K562 (cell line): ENCODE data around the gene PRTFDC1. TPM values are rescaled to one million over a fixed set of nuclear protein-coding genes. Genes with fewer than 3 reads are reported as not detected.

Experiments used
- ATAC-seq: fragments of 200-7000 bp; cut with Tn5 transposase; 3 replicates; pipeline ENCODE4 v1.9.1; 2020; ENCODE audit warnings: moderate library complexity
- BruUV-seq: library from RNA; stranded (reverse); fragments of 400-500 nt; replicated peaks from 2 replicates; lab custom pipeline; 2021; lab: Mats Ljungman, UMichigan
- CTCF ChIA-PET: fragments of 300-600 bp; formaldehyde crosslinking; extraction: SDS; loops from one replicate; lab custom pipeline; 2021; ENCODE audit warnings: low intra/inter-chr PET ratio; lab: Yijun Ruan, JAX
- POLR2A ChIA-PET: fragments of 300-600, 350-650 bp; sonication (Branson Sonifier 250); formaldehyde crosslinking; extraction: SDS; loops from one replicate; lab custom pipeline; 2021; ENCODE audit warnings: antibody characterized with exemption, inconsistent platforms; lab: Yijun Ruan, JAX
- DNase-seq, 4 experiments: peaks; one replicate each; pipeline versions ENCODE4 v3.0.0 to v3.0.0-alpha.2; 2011 to 2018; ENCODE audit warnings: low spot score in 3 of 4, mixed read lengths in 3 of 4; ENCODE audit errors: extremely low read depth in 1 of 4
- FAIRE-seq: peaks from 2 replicates; lab custom pipeline; 2011; peaks lifted over from hg19 to GRCh38; lab: Jason Lieb, UNC
- H2AFZ ChIP-seq: 2 replicates; pipeline ENCODE4 v1.6.0; 2011; ENCODE audit warnings: low read depth, low read length, control low read depth, inconsistent platforms
- H3K27ac ChIP-seq: fragments of 200-600 bp; 3 replicates; pipeline ENCODE4 v1.8.0; 2011; ENCODE audit warnings: low read depth, mild to moderate bottlenecking, control low read depth, inconsistent platforms, low read length, moderate library complexity, mixed read lengths; ENCODE audit errors: extremely low read depth
- H3K27me3 ChIP-seq, 2 experiments: fragments of 300-600 bp in 1 of 2; 2 replicates in 1 of 2; 3 replicates in 1 of 2; pipeline versions ENCODE4 v1.6.0 to v1.8.0; 2011; ENCODE audit warnings: inconsistent platforms in 2 of 2, low read length in 2 of 2, mild to moderate bottlenecking in 1 of 2, mixed read lengths in 1 of 2, moderate library complexity in 1 of 2; ENCODE audit not compliant: control insufficient read depth in 2 of 2, insufficient read depth in 2 of 2
- H3K36me3 ChIP-seq: fragments of 300-600 bp; 3 replicates; pipeline ENCODE4 v1.8.0; 2011; ENCODE audit warnings: mild to moderate bottlenecking, low read length, inconsistent platforms; ENCODE audit not compliant: control insufficient read depth, insufficient read depth
- H3K4me1 ChIP-seq, 2 experiments: fragments of 200-600 bp in 1 of 2; replicated peaks in 1 of 2; 2 replicates in 1 of 2; 3 replicates in 1 of 2; pipeline versions ENCODE4 v1.5.1 to v1.8.0; 2011; ENCODE audit warnings: inconsistent platforms in 2 of 2, low read length in 2 of 2, mild to moderate bottlenecking in 1 of 2, mixed read lengths in 1 of 2, moderate library complexity in 1 of 2; ENCODE audit not compliant: control insufficient read depth in 2 of 2, insufficient read depth in 2 of 2
- H3K4me2 ChIP-seq: 2 replicates; pipeline ENCODE4 v1.6.1; 2011; ENCODE audit warnings: low read length, control low read depth, inconsistent platforms, mixed read lengths; ENCODE audit not compliant: insufficient read depth
- H3K4me3 ChIP-seq: fragments of 200-600 bp; sonication (generic), shearing (Covaris generic); 2 replicates; pipeline ENCODE4 v1.5.1; 2016; ENCODE audit warnings: control low read depth, inconsistent platforms
- H3K79me2 ChIP-seq: fragments of 200-600 bp; 3 replicates; pipeline ENCODE4 v1.8.0; 2011; ENCODE audit warnings: low read length, inconsistent platforms; ENCODE audit not compliant: control insufficient read depth, insufficient read depth
- H3K9ac ChIP-seq, 2 experiments: 2 replicates each; pipeline versions ENCODE4 v1.6.0 to v1.6.1; 2011; ENCODE audit warnings: low read depth in 2 of 2, low read length in 2 of 2, control low read depth in 1 of 2, inconsistent platforms in 1 of 2, mild to moderate bottlenecking in 1 of 2, mixed read lengths in 1 of 2; ENCODE audit not compliant: insufficient read depth in 1 of 2
- H3K9me1 ChIP-seq: one replicate; pipeline ENCODE4 v1.6.0; 2011; ENCODE audit warnings: inconsistent platforms, mild to moderate bottlenecking, low read length, moderate library complexity; ENCODE audit not compliant: control insufficient read depth, insufficient read depth
- H3K9me3 ChIP-seq: replicated peaks from 2 replicates; pipeline ENCODE4 v1.5.1; 2011; ENCODE audit warnings: low read depth, low read length, inconsistent platforms; ENCODE audit not compliant: control insufficient read depth, insufficient read depth
- H4K20me1 ChIP-seq: replicated peaks from 2 replicates; pipeline ENCODE4 v1.6.1; 2011; ENCODE audit warnings: low read length, inconsistent platforms, mixed read lengths; ENCODE audit not compliant: control insufficient read depth, insufficient read depth
- ASH1L ChIP-seq: fragments of 450-650 bp; IDR thresholded peaks from 2 replicates; pipeline ENCODE4 v1.6.1; 2018; ENCODE audit warnings: borderline replicate concordance, mild to moderate bottlenecking, low read depth; ENCODE audit not compliant: partially characterized antibody
- ATF1 ChIP-seq, 2 experiments: fragments of 450-650 bp in 1 of 2; IDR thresholded peaks; 2 replicates each; pipeline ENCODE4 v1.6.1; 2016; ENCODE audit warnings: missing compliant biosample characterization in 1 of 2, missing genetic modification characterization in 1 of 2
- DEAF1 ChIP-seq: fragments of 450-650 bp; formaldehyde crosslinking; IDR thresholded peaks from 2 replicates; pipeline ENCODE4 v1.4.0; 2020; ENCODE audit warnings: mild to moderate bottlenecking, moderate library complexity
- GATA2 ChIP-seq: sonication (generic); formaldehyde crosslinking; IDR thresholded peaks from 2 replicates; pipeline ENCODE4 v1.4.0; 2020; ENCODE audit warnings: mild to moderate bottlenecking, missing genetic modification reagents
- MXI1 ChIP-seq: IDR thresholded peaks from 2 replicates; pipeline ENCODE4 v1.6.1; 2011; ENCODE audit warnings: low read depth, mild to moderate bottlenecking, improper control_type of control experiment, low read length
- PBX2 ChIP-seq, 2 experiments: IDR thresholded peaks in 1 of 2; conservative IDR thresholded peaks in 1 of 2; 2 replicates each; pipeline ENCODE4 v1.6.1; 2016; ENCODE audit warnings: low read depth in 2 of 2, mild to moderate bottlenecking in 1 of 2, missing compliant biosample characterization in 1 of 2, missing genetic modification characterization in 1 of 2, moderate library complexity in 1 of 2
- ZBTB12 ChIP-seq: fragments of 250-450 bp; sonication (Bioruptor Pico); IDR thresholded peaks from 2 replicates; pipeline ENCODE4 v1.4.0; 2020
- ZNF436 ChIP-seq: fragments of 250-450, 450-650 bp; sonication (Bioruptor Pico); formaldehyde crosslinking; IDR thresholded peaks from 2 replicates; pipeline ENCODE4 v1.7.0; 2020; ENCODE audit warnings: mild to moderate bottlenecking
- WGBS: fragments of 100-300 bp; shearing (Covaris generic); methylation state at CpG from one replicate; pipeline ENCODE4 v1.1.6; 2016; ENCODE audit warnings: low coverage, mixed read lengths; ENCODE audit not compliant: insufficient coverage; ENCODE audit errors: missing lambda C conversion rate; 5-methylcytosine and 5-hydroxymethylcytosine counted together
- in situ Hi-C: fragments of 300-500 bp; cut with MboI; formaldehyde crosslinking; loops from 4 replicates; pipeline ENCODE4 v1.15.0; 2018; ENCODE audit warnings: inconsistent platforms, mixed read lengths
- intact Hi-C: fragments of 100-400 bp; cut with micrococcal nuclease; formaldehyde crosslinking; loops from 2 replicates; pipeline ENCODE4 v1.14.2; 2022
- polyA plus RNA-seq, 8 experiments: library from polyadenylated mRNA; depleted of rRNA in 4 of 8; stranded (reverse) in 5 of 8; unstranded in 3 of 8; fragments of >200 nt; fragmentation: Nextera tagmentation in 2 of 8; fragmentation: Illumina TruSeq in 1 of 8; extraction: Ambion mirVana in 2 of 8; extraction: Trizol in 1 of 8; gene quantifications; 2 replicates each; pipeline versions ENCODE4 v1.2.1 to v1.2.3, GENCODE V29; 2011 to 2014; ENCODE audit warnings: inconsistent platforms in 1 of 8, missing spikeins in 1 of 8
- total RNA-seq, 7 experiments: library from RNA; depleted of rRNA in 6 of 7; stranded (reverse); fragments of >200 nt in 6 of 7; fragmentation: Illumina TruSeq in 2 of 7; extraction: Trizol in 2 of 7; gene quantifications; 2 replicates each; pipeline versions ENCODE4 v1.2.1 to v1.2.3, GENCODE V29; 2011 to 2021; ENCODE audit warnings: low replicate concordance in 1 of 7

PRTFDC1 gene
- total and polyA plus RNA-seq, 9 of the 15 experiments (the other 6 are each of a cell fraction or from before 2014, with no cell fraction given) = 7.0 to 27.6 (median 10.0) TPM

GRCh38 chr10:24897326-24897926 is 55.0 kb downstream of the PRTFDC1 start (continued):
- TF ChIP-seq DEAF1 (CRISPR knock-in tag) (no peak), ASH1L (no peak), ATF1 (CRISPR knock-in tag; IDR thresholded peaks at IDR 0.05) (no peak), ATF1 (tag; IDR thresholded peaks at IDR 0.05) (no peak), ZBTB12 (CRISPR knock-in tag) (peak; percentile 18; the same call in 1 of the 2 replicates)

- H3K36me3 ChIP-seq = no peaks in the 10 kb centered on the region
- H3K4me1 ChIP-seq = peaks cover 5 to 40% of the 10 kb centered on the region in 2 experiments
- FAIRE-seq (no peak), ATAC-seq (no peak), DNase-seq (no peak)
- H4K20me1 ChIP-seq = no peaks in the 10 kb centered on the region
- no peaks in the 10 kb centered on the region for H3K27me3 ChIP-seq
- H3K4me3 ChIP-seq = no peak overlapping the region
- H3K9me3 ChIP-seq = no peaks in the 10 kb centered on the region
- H3K79me2 ChIP-seq = no peaks in the 10 kb centered on the region
- in situ Hi-C loops = no loop called here
- no TSS peak for BruUV-seq
- TF ChIP-seq PBX2 (CRISPR knock-in tag; IDR thresholded peaks at IDR 0.05; ENCODE audit: low read depth) = no peak
- TF ChIP-seq PBX2 (tag; conservative IDR thresholded peaks at IDR 0.05; ENCODE audit: low read depth) = no peak
- no peak for TF ChIP-seq MXI1
- no peak for TF ChIP-seq GATA2 (CRISPR knock-in tag)
- TF ChIP-seq ZNF436 (CRISPR knock-in tag) = no peak
- 88% methylated on average over 8 of the region's 8 CpGs for WGBS
- POLR2A ChIA-PET = interaction anchor here (0.6 kb wide), 1 partner anchor 187 kb away, joined by 3 read pairs; no protein-coding TSS in a partner anchor
- CTCF ChIA-PET = no interaction called here
- no peaks in the 10 kb centered on the region for H3K9me1 ChIP-seq
- H3K4me2 ChIP-seq = no peak overlapping the region
- intact Hi-C loops = no loop called here
- H2AFZ ChIP-seq = peak overlapping the region; percentile 40
- H3K9ac ChIP-seq = no peak overlapping the region
- H3K27ac ChIP-seq = peak overlapping the region; percentile 22; the same call in 1 of the 3 replicates
Measured at GRCh38 chr10:24894728-24895127, 57.7 kb downstream of the PRTFDC1 start.
